ENCODE data around the gene LRRC45.

The LRRC45 gene

DNA sequence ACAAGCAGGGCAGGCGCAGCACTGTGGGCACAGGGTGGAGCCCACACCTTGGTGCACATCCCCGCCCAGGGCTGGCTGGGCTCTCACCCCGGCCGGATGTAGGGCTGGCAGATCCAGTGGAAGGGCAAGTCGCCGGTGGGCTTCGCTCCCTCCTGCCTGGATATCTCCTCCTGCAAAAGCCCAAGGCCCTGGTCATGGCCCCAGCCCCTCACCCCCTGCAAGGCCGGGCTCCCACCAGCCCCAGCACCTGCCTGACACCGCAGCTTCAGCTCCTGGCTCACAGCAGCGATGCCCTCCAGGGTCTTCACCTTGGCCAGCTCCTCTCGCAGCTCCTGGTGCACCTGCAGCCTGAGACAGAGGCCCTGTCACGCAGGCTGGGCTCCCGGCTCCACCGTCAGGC, 37.5 kb downstream of the LRRC45 start:
- in situ Hi-C loops (cut with HindIII; ENCODE audit: low sequenced_read_pairs), result no loop called here

DNA sequence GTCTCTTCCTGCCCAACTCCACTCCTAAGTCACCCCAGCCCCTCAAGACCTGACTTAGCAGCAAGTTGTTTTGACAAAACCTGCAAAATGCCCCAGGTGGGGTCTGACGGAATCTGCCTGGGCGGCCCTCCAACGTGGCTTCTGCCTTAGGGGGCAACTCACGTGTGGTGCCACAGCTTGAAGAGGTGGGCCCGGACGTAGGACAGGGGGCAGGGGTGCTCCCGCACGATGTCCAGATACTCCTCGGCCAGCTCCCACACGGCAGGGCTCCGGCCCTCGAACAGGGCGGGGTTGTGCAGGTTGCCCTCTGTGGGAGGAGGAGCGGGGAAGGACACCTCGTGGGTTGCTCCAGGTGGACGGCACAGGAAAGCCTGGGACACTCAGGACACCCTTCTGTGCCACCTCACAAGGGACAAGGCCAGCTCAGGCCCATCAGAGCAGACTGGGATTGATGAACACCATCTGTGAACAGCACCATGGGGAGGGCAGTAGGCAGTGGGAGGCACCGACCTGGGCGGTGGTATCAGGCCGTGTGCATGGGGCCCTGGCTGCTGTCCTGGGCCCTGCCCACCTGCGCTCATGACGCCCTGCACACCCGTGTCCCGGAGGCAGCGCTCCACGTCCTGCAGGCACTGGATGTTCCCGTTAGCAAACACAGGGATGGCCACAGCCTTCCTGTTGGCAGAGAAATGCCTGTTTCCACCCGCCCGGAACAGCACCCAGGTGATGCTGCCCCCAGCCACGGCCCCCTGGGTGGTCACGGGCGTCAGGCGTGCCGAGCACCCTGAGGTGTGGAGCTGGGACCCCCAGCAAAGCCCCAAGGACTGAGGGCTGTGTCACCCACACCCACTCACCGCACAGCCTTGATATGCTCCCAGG, 38.2 kb downstream of the LRRC45 start:
- in situ Hi-C loops (cut with HindIII; ENCODE audit: low sequenced_read_pairs), result no loop called here

DNA sequence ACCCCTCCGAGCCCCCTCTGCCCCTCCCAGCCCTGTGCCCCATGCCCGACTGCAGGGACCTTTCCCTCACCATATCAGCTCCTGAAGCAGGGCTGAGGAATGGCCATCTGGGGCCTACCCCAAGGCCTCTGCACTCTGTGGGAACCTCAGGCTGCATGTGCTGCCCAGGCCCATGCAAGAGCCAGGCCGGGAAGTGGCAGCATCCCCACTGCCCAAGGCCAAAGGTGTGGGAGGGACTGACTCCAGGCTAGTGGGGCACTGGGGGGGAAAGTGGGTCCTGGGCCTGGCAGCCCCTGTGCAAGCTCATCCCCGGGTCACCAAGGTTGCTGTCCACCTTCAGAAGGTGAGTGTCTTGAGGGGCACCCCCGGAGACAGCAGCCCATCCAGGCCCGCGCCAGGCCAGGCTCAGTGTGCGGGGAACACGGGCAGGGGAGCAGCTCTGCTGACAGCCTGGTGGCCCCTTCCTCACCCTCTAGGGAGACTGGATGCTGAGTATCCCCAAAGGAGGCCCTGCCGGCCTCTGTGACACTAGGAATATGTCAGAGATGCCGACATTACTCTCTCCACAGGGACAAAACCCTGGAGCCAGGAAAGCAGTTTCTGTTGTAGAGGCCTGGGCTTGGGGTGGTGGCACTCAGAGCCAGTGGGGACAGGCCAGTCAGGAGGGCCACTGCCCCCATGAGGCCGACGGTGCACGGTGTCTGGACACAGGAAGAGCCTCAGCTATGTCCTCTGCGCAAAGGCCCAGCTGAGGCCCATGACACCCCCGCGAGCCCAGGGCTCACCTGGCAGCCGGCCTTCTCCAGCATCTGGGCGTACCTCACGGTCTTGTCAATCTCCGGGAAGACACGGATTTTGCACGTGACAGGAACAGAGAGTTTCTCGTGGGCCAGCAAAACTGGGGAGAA, 39.2 kb downstream of the LRRC45 start:
- in situ Hi-C loops (cut with HindIII; ENCODE audit: low sequenced_read_pairs), result no loop called here

DNA sequence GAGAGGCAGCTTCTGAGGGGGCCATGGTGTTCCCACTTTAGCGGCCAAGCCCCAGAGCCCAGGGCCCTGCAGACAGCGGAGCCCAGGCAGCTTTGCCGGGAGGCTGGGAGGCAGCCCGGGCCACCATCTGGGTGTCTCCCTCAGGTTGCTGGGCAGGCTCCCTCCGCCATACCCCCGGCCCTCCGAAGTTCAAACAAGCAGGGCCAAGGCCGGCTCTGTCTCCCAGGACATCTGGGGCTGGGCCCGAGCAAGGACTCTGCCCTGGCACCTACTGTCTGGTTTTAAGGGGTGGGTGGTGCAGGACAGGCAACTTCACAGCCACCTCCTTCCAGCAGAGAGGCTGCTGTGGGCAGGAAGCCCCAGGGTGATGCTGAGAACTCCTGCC, 39.9 kb downstream of the LRRC45 start:
- in situ Hi-C loops (cut with HindIII; ENCODE audit: low sequenced_read_pairs), result no loop called here

DNA sequence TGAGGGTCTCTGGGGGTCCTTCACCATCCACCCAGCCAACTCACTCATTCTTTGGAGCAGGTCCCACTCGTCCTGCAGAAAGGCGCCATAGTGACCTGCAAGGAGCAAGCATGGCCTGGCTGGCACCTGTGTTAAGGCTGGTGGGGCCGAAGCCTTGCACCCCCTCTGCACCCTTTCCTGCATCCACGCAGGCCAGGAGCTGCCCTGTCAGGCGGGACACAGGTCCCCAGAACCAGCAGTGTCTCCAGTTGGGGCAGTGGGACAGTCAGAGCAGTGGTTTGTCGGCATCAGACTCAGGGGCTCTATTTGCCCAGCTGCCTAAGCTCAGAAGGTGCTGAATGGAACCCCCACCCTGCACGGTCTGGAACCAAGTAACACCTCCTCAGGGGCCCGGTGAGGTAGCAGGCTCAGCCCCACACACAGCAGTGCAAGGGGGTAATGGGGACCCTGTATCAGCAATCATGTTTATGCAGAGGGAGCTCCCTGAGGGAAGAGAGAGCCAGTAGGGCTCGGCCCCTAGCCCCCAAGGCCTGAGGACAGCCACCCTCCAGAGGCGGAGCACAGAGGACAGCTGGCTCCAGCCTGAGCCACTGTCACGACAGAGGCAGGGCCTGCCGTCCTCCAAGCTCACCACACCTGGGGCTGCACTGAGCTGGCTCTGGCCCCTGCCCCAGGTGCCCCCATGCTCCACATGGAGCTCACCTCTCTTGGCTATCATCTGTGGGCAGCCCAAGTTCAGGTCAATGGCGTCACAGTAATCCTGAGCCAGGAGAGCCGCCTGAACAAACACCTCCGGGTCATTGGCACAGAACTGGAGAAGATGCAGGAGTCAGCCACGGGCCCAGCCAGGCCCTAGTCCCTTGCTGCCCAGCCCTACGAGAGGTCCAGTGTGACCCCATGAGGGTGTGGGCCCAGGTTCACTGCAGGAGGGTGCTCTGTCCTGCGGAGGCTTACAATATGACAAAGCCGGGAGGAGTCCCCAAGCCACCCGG, 40.6 kb downstream of the LRRC45 start:
- in situ Hi-C loops (cut with HindIII; ENCODE audit: low sequenced_read_pairs), result no loop called here

DNA sequence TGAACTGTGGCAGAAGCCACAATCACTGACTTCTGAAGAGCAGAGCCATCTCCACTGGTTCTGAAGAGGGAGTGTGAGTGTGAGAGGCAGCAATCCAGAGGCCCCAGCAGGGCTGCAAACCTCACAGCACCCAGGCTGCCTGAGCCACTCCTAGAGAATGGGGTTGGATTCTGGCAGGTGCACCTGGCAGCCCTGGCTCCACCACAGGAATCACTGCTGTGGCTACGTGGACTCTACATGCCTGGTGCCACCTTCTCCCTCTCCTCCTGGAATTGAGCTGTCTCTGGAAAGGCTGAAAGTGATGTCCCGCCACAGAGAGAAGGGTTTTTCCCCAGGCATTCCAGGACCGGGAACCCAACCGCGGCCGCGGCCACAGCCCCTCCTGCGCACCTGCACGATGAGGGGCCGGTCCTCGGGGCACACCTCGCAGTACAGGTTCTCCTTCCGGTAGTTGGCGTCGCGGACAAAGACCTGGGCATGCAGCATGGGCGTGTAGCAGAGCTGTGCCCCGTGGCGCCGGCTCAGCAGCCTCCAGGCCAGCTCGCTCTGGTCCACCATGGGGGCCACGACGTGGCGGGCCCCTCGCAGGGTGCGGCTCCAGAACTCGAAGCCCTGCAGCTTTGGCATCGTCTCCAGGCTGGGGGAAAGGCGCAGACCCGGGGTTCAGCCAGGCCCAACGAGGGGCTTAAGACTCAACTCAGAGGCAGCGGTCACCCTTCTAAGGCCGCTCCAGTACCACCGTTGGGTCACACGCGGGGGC, 41.5 kb downstream of the LRRC45 start:
- in situ Hi-C loops (cut with HindIII; ENCODE audit: low sequenced_read_pairs), result no loop called here

DNA sequence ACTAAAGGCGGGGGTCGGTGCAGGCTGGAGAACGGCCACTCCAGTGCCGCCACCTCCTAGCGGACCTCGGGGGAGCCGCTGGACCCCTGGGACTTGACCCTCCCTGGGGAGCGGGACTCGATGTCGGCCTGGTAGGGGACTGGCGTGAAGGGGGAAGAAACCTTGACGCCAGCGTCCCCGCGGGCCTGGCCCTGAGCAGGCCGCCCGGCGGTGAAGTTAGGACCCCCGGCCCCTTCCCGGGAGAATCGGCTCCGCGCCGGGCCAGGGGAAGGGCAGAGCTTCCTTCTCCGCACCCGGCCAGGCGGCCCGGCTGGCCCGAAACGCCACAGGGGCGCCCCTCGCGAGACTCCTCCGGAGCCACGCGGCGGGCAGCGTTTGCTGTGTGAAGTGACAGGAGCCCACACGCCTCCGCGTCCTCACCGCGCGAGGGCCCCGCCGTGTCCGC, 42.1 kb downstream of the LRRC45 start:
- in situ Hi-C loops (cut with HindIII; ENCODE audit: low sequenced_read_pairs), result no loop called here

DNA sequence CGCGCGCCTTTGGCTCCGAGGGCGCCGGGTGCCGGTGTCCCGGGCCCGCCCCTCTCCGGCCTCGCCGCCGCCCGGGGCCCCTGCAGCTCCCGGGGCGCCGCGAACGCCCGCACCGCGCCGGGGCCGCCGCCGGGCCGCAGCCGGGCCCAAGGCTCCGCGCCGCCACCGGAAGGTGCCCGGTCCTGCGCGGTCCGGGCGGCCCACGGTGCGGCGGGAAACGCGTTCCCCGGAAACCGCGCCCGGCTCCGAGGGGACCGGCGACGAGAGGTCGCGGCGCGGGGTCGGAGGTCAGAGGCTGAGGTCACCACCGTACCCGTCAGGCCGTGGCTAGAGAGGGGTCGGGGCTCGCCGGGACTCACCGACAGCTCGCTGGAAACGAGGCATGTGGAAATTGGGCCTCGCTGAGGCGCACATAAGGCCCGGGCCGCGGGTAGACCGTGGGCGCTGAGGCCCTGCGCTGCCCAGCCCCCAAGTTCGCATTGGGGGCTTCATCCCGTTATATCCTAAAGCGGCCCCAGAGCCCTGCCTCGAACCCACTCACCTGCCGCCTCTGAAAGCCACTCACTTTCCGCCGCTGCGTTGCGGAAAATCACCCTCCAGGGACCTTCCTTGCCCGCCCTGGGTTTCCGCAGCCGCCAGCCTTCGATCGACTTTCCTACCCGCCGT, 42.7 kb downstream of the LRRC45 start, which contains the start of gene DUS1L:
Gene DUS1L, minus strand, starts transcription at position 167 of the 666 bp plus-strand sequence. CDS start 745 bp downstream, outside the sequence.
- in situ Hi-C loops (cut with HindIII; ENCODE audit: low sequenced_read_pairs), result no loop called here

DNA sequence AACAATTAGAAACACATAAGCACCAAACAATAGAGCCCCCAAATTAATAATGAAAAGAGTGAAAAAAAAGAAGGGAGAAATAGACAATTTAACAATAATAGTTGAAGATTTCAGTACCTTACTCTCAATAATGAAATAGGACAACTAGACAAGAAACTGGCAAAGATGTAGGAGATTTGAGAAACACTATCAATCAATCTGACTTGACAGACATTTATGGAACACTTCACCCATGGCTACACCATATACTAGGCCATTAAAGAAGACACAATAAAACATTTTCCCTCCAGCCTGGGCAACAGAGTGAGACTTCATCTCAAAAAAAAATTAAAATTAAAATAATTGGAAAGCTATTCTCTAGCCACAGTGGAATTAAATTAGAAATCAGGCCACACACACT, 47.5 kb downstream of the LRRC45 start:
- in situ Hi-C loops (cut with HindIII; ENCODE audit: low sequenced_read_pairs), result no loop called here

DNA sequence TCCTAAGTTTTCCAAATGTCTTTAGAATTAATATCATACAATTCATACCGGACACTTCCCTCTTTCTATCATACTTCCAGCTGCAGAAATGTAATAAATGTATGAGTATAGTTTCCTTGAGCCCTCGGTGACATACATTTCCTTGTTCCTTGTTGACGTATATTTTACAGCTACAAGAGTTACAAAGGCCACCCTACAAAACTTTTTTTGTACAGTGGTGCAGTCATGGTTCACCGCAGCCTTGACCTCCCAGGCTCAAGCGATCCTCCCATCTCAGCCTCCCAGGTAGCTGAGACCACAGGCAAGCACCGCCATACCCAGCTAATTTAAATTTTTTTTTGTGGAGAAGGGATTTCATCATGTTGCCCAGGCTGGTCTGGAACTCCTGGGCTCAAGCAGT, 49.7 kb downstream of the LRRC45 start:
- in situ Hi-C loops (cut with HindIII; ENCODE audit: low sequenced_read_pairs), result no loop called here

DNA sequence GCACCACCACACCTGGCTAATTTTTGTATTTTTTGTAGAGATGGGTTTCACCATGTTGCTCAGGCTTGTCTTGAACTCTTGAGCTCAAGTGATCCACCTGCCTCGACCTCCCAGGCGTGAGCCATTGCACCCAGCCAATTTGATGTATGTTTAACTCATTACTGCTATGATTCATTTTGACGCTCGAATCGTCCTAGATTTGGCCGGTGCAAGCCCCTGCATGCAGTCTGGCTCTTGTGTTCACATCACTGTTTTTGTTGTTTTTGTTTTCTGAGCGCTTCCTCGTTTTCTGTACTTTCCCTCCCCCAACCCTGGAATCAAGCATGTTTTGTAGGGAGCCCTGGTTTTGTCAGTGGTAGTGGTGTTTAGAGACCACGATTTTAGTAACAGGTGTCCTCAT, 50.3 kb downstream of the LRRC45 start:
- in situ Hi-C loops (cut with HindIII; ENCODE audit: low sequenced_read_pairs), result no loop called here

DNA sequence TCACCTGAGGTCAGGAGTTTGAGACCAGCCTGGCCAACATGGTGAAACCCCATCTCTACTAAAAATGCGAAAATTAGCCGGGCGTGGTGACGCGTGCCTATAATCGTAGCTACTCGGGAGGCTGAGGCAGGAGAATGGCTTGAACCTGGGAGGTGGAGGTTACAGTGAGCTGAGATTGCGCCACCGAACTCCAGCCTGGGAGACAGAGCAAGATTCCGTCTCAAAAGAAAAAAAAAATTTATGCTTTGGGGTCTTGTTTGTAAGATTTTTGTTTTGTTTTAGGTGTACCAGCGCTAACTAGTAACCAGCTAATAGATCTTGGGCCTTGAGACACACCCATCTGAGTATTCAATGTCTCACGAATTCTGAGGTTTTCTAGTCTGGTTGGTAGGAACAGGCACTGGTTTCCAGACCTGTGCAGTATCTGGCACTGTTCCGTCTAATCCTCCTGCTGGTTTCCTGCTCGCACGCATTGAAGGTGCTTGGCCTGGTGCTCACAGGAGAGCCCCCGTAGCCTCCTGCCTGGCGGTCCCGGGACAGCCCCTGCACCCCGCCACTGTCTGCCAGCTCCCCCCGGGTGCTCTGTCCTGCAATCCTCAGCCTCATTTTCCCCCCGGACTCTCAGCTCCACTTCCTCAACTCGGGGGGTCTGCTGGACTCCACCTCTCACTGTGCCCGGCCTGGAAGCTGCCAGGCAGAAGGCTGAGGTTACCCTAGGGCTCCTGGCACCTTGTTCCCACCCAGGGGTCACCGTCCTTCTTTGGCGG, 53.1 kb downstream of the LRRC45 start:
- in situ Hi-C loops (cut with HindIII; ENCODE audit: low sequenced_read_pairs), result no loop called here

DNA sequence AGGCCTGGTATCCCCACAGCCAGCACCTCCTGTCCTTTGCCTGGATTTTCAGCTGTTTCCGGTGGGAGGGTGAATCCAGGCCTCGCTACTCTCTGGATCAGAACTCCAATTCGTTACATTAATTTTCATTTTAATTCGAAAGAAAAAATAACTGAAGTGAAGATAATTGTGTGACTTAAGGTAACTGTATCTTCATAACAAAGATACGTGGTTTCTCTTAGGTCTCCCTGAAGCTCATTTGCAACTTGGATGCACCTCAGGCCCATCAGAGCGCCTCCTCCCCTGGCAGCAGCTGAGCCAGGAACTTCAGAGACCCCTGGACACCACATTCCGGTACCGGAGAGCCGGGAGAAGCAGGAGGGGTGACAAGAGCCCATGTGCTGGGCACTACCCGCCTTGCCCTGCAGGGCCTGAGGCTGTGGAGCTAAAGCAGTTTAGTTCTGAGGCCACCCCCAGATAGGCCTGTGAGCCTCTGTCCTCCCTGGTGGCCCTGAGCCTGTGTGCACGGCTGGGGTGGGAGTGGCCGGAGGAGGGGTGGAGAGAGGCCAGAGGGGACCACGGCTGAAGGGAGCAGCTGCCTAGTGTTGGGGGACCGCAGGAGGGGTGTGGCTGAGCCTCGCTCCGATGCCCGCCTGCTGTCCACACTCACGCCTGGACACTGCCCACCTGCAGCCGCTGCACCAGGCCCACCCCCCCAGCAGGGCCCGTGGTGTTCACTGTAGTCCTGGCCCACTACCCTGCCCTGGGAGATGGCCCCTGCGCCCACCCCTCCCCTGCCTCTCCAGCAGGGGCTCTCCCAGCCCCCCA, 53.9 kb downstream of the LRRC45 start:
- in situ Hi-C loops (cut with HindIII; ENCODE audit: low sequenced_read_pairs), result no loop called here

DNA sequence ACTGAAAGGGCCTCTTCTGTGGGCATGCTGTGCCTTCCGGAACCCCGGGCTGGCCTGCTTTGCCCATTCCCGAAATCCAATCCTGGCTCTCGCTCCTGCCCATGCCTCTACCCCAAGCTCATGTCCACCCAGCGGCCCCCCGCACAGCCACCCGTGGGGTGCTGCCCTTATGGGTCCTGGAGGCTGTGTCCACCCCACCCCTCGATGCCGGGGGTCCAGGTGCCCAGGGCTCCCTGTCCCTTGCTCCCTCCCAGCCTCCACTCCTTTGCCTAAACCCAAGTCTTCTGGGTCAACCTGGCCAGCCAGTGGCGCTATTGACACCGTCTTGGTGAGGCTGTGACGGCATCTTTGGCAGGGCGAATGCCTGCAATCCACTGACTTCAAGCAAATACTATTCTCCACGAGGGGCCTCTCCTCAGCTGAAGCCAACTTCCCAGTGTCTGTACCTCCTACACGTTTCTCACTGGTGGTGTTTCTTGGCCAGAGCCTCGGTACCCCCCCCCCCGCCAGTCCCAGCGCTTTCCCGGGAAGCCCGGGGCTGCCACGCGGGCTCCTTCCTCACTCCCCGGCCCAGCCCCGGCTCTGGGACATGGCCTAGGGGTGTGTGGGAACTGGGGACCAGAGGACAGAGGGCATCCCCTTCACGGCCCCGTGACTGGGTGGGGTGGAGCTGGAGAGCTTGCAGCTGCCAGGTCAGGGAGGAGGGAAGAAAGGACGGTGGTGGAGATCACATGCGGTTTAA, 54.7 kb downstream of the LRRC45 start:
- in situ Hi-C loops (cut with HindIII; ENCODE audit: low sequenced_read_pairs), result no loop called here

DNA sequence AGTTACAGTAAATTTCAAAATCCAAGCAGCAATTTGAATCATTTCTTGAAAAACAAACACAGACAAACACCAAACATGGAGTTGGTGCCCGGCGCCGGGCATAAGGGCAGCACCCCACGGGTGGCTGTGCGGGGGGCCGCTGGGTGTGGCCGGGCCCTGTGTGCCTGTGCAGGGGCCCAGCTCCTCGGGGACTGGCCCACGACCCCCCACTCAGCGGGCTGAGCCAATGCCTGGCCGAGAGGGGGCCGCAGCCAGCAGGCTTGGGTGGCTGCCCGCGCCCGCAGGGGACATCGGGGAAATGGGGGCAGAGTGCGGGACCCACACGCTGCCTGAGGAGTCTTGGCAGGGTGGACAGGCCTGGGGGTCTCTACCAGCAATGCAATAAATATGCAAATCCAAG, 55.3 kb downstream of the LRRC45 start:
- in situ Hi-C loops (cut with HindIII; ENCODE audit: low sequenced_read_pairs), result no loop called here

DNA sequence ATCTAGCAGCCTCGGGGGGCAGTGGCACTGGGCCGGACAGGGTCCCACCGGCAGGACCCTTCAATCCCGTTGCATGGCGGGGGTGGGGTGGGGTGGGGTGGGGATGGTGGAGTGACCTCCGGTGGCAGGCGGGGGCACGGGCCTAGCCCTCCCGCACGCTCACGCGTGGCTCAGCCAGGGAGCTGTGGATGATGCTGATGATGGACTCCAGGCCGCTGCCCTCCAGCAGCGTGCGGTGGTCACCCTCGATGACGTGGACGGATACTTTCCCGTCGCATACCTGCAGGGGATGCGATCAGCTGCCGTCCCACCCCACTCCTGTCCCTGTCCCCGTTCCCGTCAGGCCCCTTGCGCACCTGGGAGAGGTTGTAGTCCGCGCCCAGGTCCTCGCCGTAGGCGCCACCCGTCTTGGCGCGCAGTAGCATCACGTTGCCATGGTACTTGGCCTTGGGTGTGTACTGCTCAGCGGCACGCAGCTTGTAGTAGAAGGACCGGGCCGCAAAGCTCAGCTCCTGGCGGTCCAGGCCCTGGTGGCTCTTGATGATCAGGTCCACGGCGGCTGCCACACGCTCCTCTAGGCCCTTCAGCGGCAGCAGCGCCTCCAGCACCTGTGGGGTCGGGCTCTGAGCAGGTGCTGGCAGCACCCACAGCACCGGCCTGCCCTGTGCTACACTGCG, 56.0 kb downstream of the LRRC45 start:
- in situ Hi-C loops (cut with HindIII; ENCODE audit: low sequenced_read_pairs), result no loop called here

All from DLD1 (cell line).